Urothelium cell line (cell line): Measurements from ENCODE around the gene CNTNAP2.

Source experiments
- DNase-seq: peaks from one replicate; pipeline ENCODE4 v3.0.0; 2011; ENCODE audit warnings: low spot score, mixed read lengths
- FAIRE-seq: peaks from 2 replicates; lab custom pipeline; 2011; peaks lifted over from hg19 to GRCh38; lab: Jason Lieb, UNC

The CNTNAP2 gene

GRCh38 chr7:148210804-148211325 is 2094.3 kb downstream of the CNTNAP2 start:
- DNase-seq (no peak), FAIRE-seq (no peak)

GRCh38 chr7:148211740-148212151 is 2095.1 kb downstream of the CNTNAP2 start:
- DNase-seq (no peak), FAIRE-seq (no peak)

GRCh38 chr7:148212731-148213130 is 2096.1 kb downstream of the CNTNAP2 start:
- FAIRE-seq (no peak), DNase-seq (no peak)

DNA sequence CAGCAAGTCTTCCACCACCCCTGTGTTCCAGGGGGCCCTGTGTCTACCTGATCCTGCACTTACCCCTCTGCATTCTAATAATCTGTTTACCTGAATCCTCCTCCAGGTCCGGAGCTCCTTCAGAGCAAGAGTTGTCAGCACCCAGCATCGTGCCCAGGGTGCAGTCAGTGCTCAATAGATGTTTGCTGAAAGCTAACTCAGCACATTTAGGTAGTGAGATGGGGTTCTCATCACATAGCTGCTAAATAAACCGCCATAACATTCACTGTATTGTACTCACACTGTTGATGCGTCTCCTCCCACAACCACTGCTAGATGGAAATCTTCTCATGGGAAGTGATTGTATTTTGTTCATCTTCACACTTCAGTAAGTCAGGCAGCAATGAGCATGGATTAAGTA is 2097.5 kb downstream of the CNTNAP2 start:
- DNase-seq (no peak), FAIRE-seq (no peak)

DNA sequence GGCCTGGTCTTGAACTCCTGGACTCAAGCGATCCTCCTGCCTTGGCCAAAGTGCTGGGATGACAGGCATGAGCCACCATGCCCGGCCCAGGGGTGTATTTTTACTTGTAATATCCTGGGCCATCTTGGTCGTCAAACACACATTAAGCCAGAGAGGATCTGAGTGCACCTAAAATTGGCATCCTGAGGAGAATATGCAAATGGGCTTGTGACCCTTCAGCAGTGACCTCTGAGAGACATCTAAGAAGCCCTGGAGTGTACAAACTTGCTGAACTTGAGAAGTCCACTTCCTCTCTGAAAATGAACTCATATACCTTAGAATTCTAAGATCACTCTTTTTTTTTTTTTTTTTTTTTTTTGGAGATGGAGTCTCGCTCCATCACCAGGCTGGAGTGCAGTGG is 2102.0 kb downstream of the CNTNAP2 start:
- DNase-seq: no peak
- FAIRE-seq: no peak

DNA sequence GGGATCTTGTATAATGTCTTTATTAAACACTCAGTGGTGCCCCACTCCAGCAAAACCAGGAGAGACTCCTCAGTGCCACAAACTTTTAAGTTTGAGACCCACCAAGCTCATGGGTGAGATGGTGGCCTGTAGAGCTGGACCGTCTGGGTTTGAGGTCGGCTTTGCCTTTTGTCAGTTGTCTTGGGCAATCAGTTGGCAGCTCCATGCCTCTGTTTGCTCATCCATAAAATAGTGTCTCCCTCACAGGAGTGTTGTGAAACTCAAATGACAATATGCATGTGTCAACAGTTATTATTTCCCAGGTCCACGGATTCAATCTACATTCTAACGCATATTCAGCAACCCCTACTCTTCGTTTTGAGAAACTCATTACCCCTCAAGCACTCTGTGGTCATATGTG is 2106.1 kb downstream of the CNTNAP2 start:
- no peak for FAIRE-seq

DNA sequence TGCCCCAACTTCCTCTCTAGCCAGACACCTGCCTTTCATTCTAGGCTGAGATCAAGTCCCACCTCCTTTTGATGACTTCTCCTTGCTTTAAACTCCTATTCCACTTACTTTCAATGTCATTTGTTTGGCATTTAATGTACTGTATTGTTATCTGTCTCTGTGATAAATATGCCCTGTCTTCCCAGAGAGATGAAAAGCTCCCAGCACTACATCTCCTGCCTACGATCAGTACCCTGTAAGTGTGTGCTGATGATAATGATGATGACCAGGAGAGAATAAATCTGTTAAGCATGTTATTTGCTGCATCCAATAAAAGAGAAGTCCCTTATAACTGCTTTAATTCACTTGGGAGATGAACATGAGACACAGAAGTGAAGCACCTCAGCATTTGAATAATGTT is 2106.6 kb downstream of the CNTNAP2 start:
- FAIRE-seq: no peak

More for the DNA sequence above, 2106.1 kb downstream of the CNTNAP2 start:
- DNase-seq: no peak

DNA sequence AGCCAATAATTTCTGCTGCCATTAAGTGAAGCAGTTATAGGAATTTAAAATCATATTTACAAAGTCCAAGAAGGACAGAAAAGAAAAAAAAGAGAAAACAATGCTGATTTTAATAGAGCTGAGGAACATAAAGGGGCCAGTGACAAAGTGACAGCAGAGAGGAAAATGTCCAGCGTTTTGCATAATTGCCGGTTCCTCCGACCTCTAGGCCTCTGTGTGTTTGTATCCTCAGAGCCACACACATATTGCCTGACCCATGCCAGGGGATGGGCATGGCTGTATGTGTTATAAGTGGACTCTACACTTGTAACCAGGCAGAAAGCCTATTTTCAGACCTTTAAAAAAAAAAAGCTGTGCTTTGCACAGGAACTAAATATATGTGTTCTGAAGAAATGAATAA is 2107.1 kb downstream of the CNTNAP2 start:
- FAIRE-seq (no peak), DNase-seq (no peak)

More for the DNA sequence above, 2106.6 kb downstream of the CNTNAP2 start:
- DNase-seq: no peak

DNA sequence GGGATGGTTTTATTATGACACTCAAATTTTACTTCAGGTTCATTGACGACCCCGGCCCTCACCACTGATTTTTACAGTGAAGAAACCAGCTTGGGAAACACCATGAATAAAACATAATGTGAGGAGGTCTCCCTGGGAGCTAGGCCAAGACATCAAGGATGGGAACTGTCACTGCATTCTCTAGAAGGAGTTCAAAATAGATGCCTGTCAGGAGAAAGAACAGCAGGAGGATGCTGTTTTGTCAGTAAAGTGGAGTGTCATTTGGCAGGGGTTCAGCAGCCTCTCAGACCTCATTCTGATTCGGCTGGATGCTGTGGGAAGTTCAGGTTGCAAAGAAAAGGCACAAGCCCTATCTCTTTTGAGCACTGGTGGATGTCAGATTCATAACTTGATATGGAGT is 2113.7 kb downstream of the CNTNAP2 start:
- FAIRE-seq (no peak), DNase-seq (no peak)

DNA sequence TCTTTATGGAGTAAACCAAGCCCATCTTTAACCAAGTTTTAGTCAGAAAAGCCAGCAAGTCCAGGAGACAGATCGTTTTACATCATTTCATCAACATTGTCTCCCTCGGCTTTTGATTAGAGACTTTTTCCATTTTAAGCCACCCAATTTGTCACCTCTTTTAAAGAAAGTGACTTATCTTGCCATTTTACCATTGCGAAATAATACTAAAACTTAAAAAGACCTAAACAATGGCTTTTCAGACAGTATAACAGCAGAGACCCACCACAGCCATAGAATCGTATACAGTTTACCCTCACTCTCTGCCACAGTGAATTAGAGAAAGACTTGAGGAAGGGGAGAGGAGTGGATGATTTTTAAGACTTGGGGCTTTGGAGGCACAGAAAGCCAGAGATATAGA is 2114.3 kb downstream of the CNTNAP2 start:
- DNase-seq (no peak), FAIRE-seq (no peak)

DNA sequence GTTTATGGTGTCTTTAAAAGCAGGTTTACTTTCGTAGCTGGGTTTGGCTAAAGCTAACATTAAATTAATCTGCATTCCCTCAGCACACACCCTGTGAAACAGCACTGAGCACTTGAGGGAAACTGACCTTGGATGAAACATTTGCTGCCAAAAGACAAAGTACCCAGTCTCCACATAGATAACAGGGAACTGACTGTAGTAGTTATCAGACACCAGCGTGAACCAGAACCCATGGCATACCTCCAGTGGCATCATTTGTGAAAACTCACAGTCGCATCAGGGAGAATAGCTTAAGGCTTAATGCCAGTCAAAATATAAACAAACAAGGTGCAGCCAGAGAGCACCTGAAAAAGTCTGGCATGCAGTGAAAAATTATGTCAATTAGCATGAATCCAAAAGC is 2116.2 kb downstream of the CNTNAP2 start:
- FAIRE-seq: no peak
- no peak for DNase-seq

GRCh38 chr7:148234715-148235114 is 2118.1 kb downstream of the CNTNAP2 start:
- DNase-seq: no peak
- no peak for FAIRE-seq

GRCh38 chr7:148238761-148239325 is 2122.2 kb downstream of the CNTNAP2 start:
- FAIRE-seq (no peak), DNase-seq (no peak)

GRCh38 chr7:148241700-148242293 is 2125.2 kb downstream of the CNTNAP2 start:
- DNase-seq (no peak), FAIRE-seq (no peak)

DNA sequence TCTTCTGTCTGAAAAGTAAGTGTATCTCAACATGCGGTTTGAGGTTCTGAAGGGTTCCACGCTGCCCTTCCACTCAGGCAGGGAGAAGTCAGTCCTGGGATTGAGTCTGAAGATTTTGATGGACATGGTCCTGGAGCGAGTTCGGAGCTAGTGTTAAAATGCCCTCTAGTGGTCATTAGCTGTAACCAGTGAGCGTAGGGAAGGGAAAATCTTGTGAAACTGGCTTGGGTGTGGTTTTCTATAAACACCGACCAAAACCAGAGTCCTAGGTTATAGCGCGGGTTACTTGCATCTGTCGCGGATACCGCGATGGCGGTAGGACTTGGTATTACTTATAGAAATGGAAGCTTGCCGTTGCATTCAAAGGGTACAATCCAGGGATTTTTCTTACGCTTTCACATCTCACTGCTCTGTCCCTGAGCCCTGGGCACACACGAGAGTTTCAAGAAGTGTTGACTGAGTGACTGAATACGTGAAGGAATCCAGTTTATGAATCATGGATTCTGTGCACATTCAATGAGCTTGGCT is 2125.8 kb downstream of the CNTNAP2 start:
- FAIRE-seq: no peak

GRCh38 chr7:148245381-148245780 is 2128.8 kb downstream of the CNTNAP2 start:
- FAIRE-seq (no peak), DNase-seq (no peak)

More for the DNA sequence above, 2125.8 kb downstream of the CNTNAP2 start:
- DNase-seq: peak; percentile 25

GRCh38 chr7:148253629-148254028 is 2137.0 kb downstream of the CNTNAP2 start:
- DNase-seq (no peak), FAIRE-seq (no peak)

GRCh38 chr7:148255333-148255732 is 2138.7 kb downstream of the CNTNAP2 start:
- FAIRE-seq (no peak), DNase-seq (no peak)

DNA sequence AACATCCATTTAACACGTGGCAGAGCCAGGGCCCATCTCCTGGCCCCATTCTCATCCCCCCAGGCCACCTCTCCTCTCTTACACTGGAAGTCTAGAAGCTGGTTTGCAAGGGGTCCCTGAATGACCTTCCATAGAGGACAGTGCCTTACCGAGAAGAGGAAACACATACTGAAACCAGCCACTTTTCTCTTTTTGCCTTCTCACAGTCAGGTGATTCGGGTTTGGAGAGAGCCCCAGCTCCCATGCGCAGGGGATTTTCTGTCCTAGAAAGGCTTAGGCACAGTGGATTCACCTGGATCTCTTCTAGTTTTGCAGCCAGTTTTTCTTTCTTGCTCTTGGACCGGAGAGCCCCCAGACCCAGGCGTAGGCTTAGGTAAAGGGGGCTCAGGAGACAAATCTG is 2139.8 kb downstream of the CNTNAP2 start:
- FAIRE-seq (no peak), DNase-seq (no peak)

DNA sequence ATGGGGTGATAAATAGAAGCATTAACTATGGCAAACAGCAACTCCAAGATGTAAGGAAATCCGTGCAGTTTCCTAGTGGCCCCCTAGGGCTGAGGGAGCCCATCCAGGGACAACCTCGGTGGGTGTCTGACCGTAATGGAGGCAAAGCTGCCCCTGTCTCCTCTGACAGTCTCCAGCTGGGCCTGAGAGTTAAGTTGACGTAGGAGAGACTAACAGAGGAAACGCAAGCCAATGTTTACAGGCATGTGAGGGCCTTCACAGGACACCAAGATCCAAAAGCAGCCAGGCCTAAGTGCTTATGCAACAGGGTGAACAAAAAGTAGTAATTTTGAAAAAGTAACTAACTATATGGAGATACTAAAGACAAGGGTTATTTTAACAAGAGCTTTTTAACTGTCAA is 2144.0 kb downstream of the CNTNAP2 start:
- DNase-seq (no peak), FAIRE-seq (no peak)

- DNase-seq (no peak), FAIRE-seq (no peak)
Observed at GRCh38 chr7:148261523-148261922, 2144.9 kb downstream of the CNTNAP2 start.

DNA sequence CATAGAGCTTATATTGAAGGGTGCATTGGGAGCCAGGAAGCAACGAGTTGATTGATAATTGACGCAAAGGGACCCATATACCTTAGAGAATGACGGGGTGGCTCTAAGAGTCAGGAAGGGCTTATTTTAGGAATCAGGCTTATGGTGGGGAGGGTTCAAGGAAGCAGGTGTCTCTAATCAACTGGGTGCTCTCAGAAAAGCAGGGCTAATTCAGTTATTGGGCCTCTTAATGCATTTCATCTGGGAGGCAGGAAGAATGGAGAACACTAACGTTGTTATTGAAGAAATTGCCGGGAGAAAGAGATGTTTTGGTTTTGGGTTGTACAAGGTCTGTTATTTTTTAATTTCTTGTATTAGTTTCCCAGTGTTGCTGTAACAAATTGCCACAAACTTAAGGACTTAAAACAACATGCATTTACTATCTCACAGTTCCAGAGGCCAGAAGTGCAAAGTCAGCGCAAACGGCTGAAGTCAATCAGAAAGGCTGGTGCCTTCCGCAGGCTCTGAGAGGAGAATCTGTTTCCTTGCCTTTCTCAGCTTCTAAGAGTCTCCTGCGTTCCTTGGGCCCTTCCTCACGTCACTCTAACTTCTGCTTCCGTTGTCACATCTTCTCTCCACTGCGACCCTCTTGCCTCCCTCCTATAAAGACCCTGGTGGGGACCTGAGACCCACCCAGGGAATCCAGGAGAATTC is 2145.5 kb downstream of the CNTNAP2 start:
- no peak for FAIRE-seq
- no peak for DNase-seq
